HG02571 (cell line): ENCODE data around the gene MPHOSPH6.
"Not testable (repeated sequence)": the region's sequence is repeated elsewhere in the genome, so short reads cannot be mapped to it uniquely, and the experiment has no call there.

Source experiments
- ATAC-seq: cut with Tn5 transposase; IDR thresholded peaks from one replicate; pipeline ENCODE4 v1.9.1; 2021; ENCODE audit warnings: mild to moderate bottlenecking, moderate library complexity; ENCODE audit not compliant: unreplicated experiment

MPHOSPH6 gene

DNA sequence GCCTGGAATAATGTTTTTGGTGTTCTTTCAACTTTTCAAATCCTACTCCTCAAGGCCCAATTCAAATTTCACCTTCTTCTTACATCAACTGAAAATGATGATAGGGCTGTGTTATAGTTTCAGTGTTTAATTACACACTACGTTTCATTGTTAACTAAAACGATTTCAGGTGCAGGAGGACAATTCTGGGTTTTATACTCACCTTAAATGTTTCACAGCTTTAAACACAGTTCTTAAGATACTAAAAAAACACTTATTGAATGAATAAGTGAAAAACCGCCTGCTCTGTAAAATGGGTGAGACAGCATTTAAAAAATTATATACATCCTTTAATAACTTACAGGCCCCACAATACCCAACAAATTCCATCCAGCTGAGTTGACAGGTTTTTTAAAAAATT is 6.2 kb upstream of the MPHOSPH6 start:
- no peak for ATAC-seq

DNA sequence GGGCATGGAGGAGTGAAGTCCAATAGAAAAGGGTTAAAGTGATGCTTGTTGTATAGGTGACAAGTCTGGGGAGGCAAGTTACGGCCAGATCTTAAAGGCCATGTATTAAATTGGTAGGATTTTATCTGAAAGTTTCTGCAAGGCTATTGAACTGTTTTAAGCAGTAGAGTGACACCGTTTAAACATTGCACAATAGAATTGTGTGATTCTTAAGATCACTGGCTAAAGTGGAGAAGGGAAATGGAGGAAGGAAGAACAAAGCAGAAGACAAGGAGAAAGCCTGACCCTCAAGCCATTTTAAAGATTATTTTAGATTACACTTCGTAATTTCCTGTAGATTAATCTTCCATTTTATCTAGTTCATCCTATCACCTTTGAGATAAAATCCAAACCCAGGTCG is 5.6 kb upstream of the MPHOSPH6 start:
- ATAC-seq = no peak

DNA sequence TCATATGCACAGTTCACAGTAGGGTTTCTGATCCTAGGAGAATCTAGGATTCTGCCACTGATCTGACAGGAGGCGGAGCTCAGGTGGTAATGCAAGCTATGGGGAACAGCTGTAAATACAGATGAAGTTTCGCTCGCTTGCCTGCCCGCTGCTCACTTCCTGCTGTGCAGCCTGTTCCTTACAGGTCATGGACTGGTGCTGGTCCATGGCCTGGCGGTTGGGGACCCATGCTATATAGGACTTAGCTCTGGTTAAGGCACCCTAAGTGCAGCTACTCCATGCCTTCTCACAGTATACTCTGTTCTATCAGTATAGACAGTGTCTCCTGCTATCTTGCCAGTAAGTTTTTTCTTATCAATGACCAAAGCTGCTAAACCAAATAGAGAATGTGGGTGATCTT is 2.4 kb downstream of the MPHOSPH6 start:
- no peak for ATAC-seq

DNA sequence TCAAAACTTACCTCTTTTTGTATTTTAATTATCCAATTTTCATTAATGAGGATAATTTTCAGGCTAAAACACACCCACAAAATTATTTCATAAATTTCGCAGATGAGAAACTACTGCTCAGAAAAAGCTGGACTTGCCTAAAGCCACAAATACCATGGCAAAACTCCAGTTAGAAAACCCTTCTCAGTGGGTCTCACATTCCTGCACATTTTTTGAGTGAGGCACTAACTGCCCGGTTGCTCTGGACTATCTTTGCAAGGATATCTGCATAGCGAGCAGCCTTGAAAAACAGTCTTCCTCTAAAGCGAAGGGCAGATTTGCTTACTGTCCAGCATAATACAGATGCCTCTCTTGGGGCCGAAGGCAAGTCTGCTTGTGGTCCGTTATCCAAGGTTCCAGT is 9.8 kb downstream of the MPHOSPH6 start:
- ATAC-seq = no peak

DNA sequence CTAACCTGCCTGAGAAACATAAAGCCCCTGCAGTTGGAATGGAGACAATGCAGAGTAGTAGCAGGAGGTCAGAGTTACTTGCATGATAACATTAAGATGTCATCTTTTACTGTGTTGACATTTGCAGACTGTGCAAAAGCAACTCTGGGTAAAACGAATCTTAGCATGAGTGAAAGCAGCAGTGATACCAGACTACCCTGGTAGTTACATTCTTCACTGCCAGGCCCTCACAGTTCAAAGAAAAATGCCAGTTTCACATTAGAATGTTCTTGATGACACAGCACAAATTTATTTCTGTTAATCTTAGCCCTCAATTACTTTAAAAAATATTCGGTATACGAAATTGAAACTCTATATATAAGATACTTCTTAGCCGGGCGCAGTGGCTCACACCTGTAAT is 12.2 kb downstream of the MPHOSPH6 start:
- no peak for ATAC-seq

DNA sequence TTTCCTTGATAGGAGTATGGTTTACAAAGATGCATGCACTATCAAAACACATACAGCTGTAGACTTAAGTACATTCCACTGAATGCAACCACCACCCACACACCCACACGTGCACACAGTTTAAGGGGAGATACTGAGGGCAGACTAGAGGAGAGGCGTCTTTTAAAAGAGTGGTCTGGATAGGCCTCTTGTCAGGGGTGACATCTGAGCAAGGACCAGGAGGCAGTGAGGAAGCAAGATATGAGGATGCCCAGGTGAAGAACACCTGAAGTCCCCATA is 12.6 kb downstream of the MPHOSPH6 start:
- no peak for ATAC-seq

DNA sequence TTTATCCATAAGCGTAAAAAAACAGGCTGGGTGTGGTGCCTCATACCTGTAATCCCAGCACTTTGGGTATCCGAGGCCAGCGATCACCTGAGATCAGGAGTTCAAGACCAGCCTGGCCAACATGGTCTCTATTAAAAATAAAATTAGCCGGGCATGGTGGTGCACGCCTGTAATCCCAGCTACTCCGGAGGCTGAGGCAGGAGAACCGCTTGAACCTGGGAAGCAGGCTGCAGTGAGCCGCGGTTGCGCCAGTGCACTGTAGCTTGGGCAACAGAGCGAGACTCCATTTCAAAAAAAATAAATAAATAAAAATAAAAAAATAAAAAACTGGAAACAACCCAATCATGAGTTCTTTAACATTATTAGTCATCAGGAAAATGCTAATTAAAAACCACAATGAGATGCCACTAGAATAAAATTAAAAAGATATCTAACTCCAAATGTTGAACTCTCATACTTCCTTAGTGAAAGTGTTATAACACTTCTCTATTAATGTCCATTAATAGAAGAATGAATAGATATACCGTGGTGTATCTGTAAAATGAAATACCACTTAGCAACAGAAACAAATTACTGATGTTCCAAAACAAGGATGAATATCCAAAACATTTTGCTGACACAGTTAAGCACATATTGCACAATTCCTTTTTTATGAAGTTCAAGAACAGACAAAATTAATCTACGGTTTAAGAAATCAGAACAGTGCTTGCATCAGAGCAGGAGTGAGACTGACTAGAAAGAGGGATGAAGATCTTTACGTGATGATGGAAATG is 13.1 kb downstream of the MPHOSPH6 start:
- ATAC-seq = no peak

DNA sequence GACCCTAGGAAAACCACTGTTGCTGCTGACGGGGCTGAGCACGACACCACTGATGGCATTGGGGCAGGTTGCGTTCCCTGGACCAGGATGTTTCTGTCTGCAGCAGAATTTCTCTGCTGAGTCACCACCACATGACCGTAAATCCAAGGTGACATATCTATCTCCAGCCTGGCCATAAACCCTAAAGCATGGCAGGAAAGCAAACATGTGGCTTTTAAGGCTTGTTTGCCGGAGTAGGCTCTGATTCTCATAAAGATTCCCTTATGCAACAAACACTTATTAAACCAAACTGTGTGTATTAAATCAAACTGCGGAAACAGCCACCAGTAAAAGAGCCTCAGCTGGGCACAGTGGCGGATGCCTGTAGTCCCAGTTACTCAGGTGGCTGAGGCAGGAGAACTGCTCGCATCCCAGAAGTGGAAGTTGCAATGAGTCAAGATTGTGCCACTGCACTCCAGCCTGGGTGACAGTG is 17.3 kb downstream of the MPHOSPH6 start:
- ATAC-seq = no peak

DNA sequence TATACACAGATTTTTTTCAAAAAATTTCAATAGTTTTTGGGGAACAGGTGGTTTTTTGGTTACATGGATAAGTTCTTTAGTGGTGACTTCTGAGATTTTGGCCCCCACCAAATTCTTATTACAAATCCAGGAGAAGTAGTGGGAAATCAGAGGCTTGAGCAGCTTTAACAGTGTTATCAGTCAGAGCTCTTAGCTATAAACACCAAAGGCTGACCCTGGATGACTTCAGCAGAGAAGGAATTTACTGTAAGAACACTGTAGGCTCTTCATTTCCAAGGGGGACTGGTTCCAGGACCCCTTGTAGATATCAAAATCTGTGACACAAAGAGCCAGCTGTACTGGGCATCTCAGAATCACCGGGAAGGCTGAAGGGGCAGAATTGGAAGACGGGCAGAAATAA is 17.8 kb downstream of the MPHOSPH6 start:
- ATAC-seq = no peak

DNA sequence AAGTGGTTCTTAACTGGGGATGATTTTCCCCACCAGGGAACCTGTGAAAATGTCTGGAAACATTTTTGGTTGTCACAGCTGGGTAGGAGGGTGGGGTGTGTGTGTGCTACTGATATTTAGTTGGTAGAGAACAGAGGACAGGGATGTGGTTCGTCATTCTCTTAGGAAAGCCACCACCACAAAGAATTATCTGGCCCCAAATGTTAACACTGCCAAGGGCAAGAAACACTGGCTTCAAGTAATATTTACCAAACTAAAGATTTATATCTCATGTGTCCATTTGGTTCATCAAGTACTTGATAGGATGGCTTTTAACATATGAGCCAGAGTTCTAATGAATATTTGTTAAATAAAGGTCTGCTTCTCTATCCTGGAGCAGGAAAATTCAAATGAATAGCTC is 19.5 kb downstream of the MPHOSPH6 start:
- no peak for ATAC-seq

DNA sequence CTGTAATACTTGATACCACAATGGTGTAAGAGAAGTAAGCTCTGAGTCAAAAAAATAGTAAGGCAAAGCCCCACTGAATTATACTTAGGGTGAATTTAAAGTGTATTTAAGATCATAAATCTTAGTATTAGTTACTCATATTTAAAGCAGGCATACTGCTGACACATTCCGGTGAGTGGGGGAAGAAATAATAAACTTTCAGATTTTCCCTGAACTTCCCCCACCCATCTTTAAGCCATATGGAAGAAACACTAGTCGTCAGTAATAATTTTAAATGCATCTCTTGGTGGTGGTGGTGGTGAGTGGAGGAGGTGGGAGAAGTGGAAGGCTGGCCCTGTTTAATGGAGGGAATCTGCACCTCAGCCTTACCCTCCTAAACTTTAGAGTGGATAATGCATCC is 20.5 kb downstream of the MPHOSPH6 start:
- ATAC-seq = no peak

DNA sequence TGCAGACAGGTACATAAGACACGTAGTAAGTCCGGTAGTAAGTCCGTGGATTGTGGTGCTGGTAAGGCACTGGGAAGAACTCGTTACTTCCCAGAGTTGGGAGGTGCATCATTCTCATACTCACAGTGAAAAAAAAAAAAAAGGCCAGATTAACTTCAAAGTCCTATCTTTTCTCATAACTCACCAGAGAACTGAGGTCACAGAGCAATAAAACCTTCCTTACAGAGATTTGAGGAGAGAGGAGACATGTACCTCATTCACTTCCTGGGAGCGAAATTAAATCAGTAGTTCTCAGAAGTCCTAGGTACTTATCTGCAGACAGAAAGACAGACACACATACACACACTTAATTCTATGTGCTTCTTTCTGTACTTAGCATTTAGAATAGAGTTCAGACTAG is 22.5 kb downstream of the MPHOSPH6 start:
- no peak for ATAC-seq

DNA sequence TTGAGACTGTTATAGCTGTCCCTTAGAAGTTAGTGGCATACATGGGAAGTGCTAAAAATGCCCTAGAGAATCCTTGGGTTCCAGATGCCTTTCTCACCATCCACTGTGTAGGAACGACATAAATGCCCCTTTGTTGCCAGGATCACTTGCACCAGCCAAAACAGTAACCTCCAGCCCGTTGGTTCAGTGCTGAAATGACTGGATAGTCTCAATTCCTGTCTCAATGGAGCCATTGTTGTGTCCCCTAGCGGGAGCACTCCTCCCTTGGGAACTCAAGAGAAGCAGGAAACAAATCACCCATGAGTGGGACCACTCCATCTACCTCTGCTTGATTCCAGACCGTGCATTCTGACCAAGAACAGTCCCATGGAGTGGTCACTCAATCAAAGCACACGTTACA is 23.1 kb downstream of the MPHOSPH6 start:
- no peak for ATAC-seq

DNA sequence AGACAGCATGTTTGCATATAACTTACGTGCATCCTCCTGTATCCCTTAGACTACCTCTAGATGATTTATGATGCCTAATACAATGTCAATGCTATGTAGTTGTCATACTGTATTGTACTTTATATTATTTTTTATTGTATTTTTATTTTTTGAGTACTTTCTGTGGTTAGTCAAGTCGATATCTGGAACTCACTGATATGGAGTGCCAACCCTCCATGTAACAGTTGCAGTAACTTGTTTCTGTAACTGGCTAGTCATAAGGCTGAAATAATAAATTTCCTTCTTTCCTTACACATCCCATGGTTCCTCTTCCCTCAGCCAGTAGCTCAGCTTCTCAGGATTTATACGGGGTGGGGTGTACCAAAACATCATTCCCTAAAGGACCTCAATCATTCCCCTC is 23.5 kb downstream of the MPHOSPH6 start:
- ATAC-seq = no peak

DNA sequence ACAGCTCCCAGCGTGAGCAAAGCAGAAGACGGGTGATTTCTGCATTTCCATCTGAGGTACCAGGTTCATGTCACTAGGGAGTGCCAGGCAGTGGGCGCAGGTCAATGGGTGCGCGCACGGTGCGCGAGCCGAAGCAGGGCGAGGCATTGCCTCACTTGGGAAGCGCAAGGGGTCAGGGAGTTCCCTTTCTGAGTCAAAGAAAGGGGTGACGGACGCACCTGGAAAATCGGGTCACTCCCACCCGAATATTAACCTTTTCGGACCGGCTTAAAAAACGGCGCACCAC is 30.8 kb downstream of the MPHOSPH6 start:
- ATAC-seq = not testable (repeated sequence)

DNA sequence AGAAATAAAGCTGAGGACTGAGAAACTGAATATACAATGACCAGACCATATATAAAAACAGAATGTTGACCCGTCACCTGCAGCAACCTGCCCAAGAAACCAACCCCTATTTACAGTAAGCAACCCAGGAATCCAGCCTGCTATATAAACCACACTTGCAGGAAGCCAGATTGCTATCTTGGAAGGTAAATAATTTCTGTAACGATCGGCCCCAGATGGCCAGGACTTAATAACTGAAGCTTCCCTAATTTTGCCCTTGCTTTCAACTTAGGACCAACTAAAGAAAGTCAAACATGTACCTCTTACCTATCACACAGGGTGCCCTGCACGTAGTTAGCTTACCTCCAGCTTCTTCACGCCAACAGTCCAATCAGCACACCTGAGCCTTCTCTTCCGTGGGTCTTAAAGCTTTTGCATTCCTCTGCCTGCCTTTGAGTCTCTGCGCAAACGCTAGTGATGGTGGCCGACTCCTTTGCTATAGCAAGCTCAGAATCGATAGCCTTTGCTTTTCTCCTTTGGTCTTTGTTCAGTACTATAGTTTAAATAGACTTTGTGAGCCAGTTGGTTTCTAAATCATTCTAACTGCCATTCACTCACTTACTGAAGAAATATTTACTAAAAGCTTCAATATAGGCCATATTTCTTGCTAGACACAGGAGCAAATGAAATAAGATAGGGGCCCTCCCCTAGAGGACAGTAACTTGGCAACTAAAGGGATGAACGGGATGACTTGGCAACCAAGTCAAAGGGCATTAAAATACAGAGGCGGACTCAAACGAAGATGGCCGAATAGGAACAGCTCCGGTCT is 31.3 kb downstream of the MPHOSPH6 start:
- ATAC-seq = no peak

DNA sequence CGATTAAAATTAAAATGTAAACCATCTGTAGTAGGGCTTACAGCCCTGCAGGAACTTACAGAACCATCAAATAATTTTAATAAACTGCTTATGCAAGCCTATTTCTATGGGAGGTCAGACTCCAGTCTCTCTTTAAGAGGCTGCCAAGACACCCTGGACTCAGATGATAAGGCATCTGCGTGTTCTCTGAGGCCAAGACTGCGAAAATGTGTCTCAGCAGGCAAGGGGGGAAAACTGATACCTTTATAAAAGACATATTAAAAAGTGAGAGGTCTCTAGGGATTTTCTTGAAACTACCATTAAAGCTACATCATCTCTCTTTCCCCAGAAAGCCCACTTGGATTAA is 32.2 kb downstream of the MPHOSPH6 start:
- no peak for ATAC-seq

DNA sequence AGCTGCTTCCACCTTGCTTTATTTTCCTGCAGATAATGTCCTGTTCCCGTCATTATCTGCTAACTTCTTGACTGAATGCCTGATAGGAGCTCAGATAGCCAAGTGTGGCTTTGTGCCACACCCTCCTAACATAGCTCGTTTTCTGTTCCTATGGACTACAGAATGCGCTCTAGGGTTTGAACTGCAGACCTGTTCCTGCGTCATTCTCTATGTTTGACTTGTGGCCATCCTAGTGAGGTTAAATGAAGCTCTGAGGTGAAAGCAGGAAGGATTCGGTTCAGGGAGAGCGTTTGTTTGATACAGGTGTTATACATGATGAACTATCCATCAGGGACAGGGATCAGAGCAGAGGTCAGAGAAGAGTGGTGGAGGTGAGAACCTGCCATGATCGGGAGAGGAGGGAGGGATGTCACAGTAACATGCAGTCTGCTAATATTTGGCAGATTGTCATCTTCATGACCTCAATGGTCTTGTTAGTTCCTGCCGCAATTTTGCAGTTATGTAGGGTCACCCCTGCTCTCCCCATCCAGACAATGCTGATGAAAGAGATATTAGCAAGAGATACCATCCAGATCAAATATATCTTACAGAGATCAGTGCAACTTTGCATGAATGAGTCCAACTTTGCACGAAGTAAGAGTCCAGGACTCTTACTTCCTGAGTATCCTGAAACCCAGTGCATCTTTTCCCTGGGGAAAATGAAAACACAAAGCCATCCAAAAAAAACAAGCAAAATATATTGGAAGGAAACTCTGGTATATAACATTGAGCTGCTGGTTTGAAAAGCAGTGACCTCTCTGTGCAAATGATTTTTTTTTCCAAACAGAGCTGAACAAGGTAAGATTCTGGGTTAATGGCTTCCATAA is 32.8 kb downstream of the MPHOSPH6 start:
- ATAC-seq = no peak

DNA sequence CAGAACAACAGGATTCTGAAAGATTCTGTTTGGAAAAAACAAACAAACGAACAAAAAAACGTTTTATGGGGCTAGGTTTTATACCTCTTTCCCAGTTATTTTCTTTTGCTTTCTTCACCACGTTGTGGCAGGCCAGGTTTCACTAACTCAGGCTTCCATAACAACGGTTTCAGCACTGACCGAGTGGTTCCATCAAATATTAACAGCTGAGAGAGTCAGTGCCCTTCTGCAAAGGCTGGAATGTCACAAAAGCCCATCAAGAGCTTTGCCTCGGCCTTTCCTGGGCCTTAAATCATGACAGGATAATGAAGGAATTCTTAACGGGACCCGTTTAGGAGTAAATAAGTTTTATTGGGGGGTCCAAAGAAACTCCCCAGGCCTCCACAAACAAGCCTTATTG is 34.2 kb downstream of the MPHOSPH6 start:
- ATAC-seq = no peak

DNA sequence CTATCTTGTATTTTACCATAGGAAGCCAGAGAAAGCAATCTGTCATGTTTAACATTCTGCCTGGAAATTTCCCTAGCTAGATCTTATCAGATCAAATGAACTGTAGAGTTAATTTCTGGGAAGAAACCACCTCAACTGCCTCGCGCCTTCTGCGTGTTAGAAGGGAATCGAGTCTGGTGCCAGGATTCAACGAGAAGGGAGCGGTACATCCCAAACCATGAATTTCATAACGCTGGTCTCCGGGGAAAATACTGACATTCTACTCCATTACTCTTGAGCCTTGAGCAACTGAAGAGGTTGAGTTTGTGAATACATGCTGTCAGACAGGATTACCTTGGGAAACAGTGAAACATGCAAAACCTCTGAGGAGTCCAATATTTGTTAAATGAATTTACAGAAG is 35.2 kb downstream of the MPHOSPH6 start:
- ATAC-seq = no peak

DNA sequence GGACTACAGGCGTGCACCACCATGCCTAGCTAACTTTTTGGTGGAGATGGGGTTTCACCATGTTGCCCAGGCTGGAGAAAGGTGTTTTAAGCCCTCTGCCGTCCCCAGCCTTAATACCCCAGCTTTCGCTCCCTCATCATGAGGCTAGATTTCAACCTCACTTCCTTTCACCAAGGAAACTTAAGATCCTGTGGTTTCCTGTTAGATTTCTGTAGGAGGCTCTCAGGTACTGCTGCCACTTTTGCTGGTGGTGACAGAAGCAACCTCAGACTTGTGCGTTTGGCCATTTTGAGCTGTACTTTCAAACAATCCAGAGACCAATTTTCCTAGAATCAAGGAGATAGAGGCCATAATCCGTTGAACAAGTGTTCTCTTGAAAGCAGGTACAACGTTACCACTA is 36.2 kb downstream of the MPHOSPH6 start:
- no peak for ATAC-seq

DNA sequence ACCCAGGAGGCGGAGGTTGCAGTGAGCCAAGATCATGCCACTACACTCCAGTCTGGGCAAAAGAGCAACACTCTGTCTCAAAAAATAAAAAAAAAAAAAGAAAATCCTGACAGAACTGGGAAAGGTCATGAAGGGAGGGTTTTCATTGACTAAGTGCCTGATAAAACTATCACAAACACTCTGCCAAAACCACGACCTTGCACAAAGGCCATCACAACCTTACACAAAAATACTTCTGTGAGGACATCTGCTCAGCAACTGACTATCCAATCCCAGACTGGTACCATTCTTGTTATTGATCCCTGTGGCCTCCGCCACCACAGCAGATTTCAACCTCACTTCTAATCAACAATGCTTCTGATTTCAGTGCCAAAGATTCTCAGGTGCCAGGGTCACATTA is 40.1 kb downstream of the MPHOSPH6 start:
- no peak for ATAC-seq
